ENCODE measurements around the gene BRIP1. TPM values are rescaled to one million over a fixed set of nuclear protein-coding genes. Genes with fewer than 3 reads are reported as not detected.

BRIP1 gene
- total RNA-seq, 1 donor from 2014 or later: 2.4 TPM

DNA sequence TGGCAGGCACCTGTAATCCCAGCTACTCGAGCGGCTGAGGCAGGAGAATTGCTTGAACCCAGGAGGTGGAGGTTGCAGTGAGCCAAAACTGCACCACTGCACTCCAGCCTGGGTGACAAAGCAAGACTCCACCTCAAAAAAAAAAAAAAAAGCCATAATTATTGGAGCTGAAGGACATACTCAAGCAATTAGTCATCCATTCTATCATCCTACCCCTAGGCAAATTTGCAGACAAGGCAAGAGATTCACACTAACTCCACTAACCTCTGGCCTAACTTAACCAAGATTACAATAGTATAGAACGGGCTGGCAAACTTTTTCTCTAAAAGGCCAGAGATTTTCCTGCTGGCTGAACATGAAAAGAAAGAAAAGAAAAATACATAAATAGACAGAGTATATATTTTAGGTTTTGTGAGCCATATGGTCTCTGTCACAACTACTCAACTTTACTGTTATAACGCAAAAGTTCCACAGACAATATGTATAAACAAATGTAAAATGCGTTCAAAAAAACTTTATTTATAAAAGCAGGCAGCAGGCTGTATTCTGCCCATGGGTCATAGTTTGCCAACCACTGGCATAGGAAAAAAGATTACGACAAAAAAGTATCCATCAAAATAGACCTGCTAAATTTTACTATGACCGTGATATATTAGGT, 29.7 kb downstream of the BRIP1 start:
- Mint-ChIP-seq H3K27ac (ENCODE audit: unreplicated experiment) (no peak overlapping the region), H3K4me1 (ENCODE audit: low read depth, unreplicated experiment) (peaks cover 2% of the 10 kb centered on the region), H3K9me3 (ENCODE audit: unreplicated experiment) (no peaks in the 10 kb centered on the region), H3K27me3 (ENCODE audit: unreplicated experiment) (no peaks in the 10 kb centered on the region), H3K4me3 (ENCODE audit: unreplicated experiment) (no peak overlapping the region), H3K36me3 (ENCODE audit: unreplicated experiment) (no peaks in the 10 kb centered on the region)
- no peak for TF ChIP-seq CTCF (IDR thresholded peaks at IDR 0.05; ENCODE audit: partially characterized antibody, unreplicated experiment)
- DNase-seq: no peak

GRCh38 chr17:61832463-61832862, 30.9 kb downstream of the BRIP1 start:
- Mint-ChIP-seq H3K4me3 (ENCODE audit: unreplicated experiment) (no peak overlapping the region), H3K27ac (ENCODE audit: unreplicated experiment) (no peak overlapping the region), H3K27me3 (ENCODE audit: unreplicated experiment) (no peaks in the 10 kb centered on the region), H3K9me3 (ENCODE audit: unreplicated experiment) (no peaks in the 10 kb centered on the region), H3K36me3 (ENCODE audit: unreplicated experiment) (peaks cover 6% of the 10 kb centered on the region), H3K4me1 (ENCODE audit: low read depth, unreplicated experiment) (peaks cover 2% of the 10 kb centered on the region)
- no peak for TF ChIP-seq CTCF (IDR thresholded peaks at IDR 0.05; ENCODE audit: partially characterized antibody, unreplicated experiment)
- no peak for DNase-seq

DNA sequence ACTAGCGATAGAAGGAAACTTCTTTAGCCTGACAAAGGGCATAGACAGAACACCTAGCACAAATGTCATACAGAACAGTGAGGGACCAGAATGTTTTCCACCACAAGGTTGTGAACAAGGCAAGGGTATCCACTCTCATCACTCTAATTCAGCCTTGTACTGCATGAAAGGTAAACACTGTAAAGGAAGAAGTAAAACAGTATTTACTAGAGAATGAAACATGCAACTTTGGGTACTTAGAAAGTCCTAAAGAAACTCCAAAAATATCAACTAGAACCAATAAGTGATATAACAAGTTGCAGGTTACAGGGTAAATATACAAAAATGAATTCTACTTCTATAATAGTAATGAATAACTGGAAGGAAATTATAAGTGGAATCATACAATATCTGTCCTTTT, 32.2 kb downstream of the BRIP1 start:
- H3K4me3 Mint-ChIP-seq (ENCODE audit: unreplicated experiment): no peak overlapping the region
- no peak for DNase-seq
- no peaks in the 10 kb centered on the region for H3K27me3 Mint-ChIP-seq (ENCODE audit: unreplicated experiment)
- H3K4me1 Mint-ChIP-seq (ENCODE audit: low read depth, unreplicated experiment): peaks cover 2% of the 10 kb centered on the region
- peaks cover 6% of the 10 kb centered on the region for H3K36me3 Mint-ChIP-seq (ENCODE audit: unreplicated experiment)
- TF ChIP-seq CTCF (IDR thresholded peaks at IDR 0.05; ENCODE audit: partially characterized antibody, unreplicated experiment): no peak
- no peak overlapping the region for H3K27ac Mint-ChIP-seq (ENCODE audit: unreplicated experiment)
- no peaks in the 10 kb centered on the region for H3K9me3 Mint-ChIP-seq (ENCODE audit: unreplicated experiment)

DNA sequence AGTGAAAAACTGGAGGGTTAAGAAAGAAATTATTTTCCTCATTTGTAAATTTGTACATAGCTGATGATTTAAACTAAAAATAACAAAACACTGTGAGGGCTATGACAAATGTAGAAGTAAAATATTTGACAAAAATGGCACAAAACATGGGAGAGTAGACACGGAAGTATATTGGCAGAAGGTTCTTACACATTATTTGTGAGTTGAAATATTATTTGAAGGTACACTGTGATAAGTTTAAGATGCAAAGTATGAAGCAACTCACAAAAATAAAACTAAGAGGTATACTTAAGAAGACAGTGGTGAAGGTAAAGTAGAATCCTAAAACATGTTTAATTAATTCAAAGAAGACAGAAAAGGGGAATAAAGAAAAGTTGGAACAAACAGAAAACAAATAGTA, 34.6 kb downstream of the BRIP1 start:
- no peaks in the 10 kb centered on the region for H3K4me1 Mint-ChIP-seq (ENCODE audit: low read depth, unreplicated experiment)

More for the DNA sequence above, 34.6 kb downstream of the BRIP1 start:
- H3K36me3 Mint-ChIP-seq (ENCODE audit: unreplicated experiment): peaks cover 6% of the 10 kb centered on the region
- H3K27me3 Mint-ChIP-seq (ENCODE audit: unreplicated experiment): no peaks in the 10 kb centered on the region
- no peak for TF ChIP-seq CTCF (IDR thresholded peaks at IDR 0.05; ENCODE audit: partially characterized antibody, unreplicated experiment)
- no peak overlapping the region for H3K27ac Mint-ChIP-seq (ENCODE audit: unreplicated experiment)
- no peak overlapping the region for H3K4me3 Mint-ChIP-seq (ENCODE audit: unreplicated experiment)
- no peaks in the 10 kb centered on the region for H3K9me3 Mint-ChIP-seq (ENCODE audit: unreplicated experiment)
- no peak for DNase-seq

Data from glutamatergic neuron (in vitro differentiated cells).